ENCODE results near the gene CXCR5. TPM values are rescaled to one million over a fixed set of nuclear protein-coding genes. Genes with fewer than 3 reads are reported as not detected.

CXCR5 gene
- total RNA-seq, 2 donors from 2014 or later = not detected

DNA sequence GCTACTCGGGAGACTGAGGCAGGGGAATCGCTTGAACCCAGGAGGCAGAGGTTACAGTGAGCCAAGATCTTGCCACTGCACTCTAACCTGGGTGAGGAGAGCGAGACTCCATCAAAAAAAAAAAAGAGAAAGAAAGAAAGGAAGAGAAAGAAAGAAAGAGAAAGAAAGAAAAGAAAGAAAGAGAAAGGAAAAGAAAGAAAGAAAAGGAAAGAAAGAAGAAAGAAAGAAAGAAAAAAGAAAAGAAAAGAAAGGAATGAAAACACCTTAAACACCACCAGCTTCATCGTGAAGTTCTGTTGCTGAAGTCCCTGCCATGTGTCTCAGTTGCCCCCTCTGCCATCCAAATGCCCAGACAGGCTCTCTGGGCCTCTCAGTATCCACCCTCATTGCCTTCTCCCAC, 9.9 kb upstream of the CXCR5 start:
- H3K36me3 ChIP-seq = no peaks in the 10 kb centered on the region
- peaks cover 15 to 22% of the 10 kb centered on the region in 2 donors for H3K4me1 ChIP-seq (ENCODE audit: control insufficient read depth in 1 of 2, low read depth in 2 of 2)
- H3K27me3 ChIP-seq (replicated peaks; ENCODE audit: insufficient read depth) = no peaks in the 10 kb centered on the region
- ATAC-seq (ENCODE audit: insufficient number of reproducible peaks, low FRiP score, low read depth) = no peak
- TF ChIP-seq CTCF (IDR thresholded peaks at IDR 0.05) = no peak
- H3K27ac ChIP-seq = no peak overlapping the region
- H3K9me3 ChIP-seq = no peaks in the 10 kb centered on the region
- H3K4me3 ChIP-seq = no peak overlapping the region
- DNase-seq (ENCODE audit: low spot score) = no peak

DNA sequence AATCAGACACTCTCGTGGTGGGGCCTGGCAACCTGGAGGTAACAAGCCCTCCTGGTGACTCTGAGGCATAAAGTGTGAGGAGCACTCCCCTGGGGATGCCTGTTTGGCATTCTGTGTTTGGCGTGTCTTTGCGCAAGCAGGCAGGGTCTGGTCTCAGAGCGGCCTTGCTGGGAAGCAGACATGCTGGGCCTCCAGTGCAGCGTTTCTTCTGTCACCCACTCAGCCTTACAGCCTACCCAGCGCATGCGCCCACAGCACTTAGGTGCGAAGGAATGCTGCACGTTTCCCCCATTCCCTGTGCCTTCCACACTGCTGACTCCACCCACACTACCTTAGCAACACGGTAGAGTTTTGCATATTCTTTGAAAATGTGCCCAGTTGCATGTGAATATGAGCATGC, 7.4 kb upstream of the CXCR5 start:
- Histone ChIP-seq H3K4me3 (no peak overlapping the region), H3K4me1 (ENCODE audit: control insufficient read depth in 1 of 2, low read depth in 2 of 2) (no peaks in the 10 kb centered on the region), H3K27ac (no peak overlapping the region), H3K27me3 (replicated peaks; ENCODE audit: insufficient read depth) (no peaks in the 10 kb centered on the region), H3K9me3 (no peaks in the 10 kb centered on the region), H3K36me3 (no peaks in the 10 kb centered on the region)
- DNase-seq (ENCODE audit: low spot score) (no peak), ATAC-seq (ENCODE audit: insufficient number of reproducible peaks, low FRiP score, low read depth) (no peak)
- no peak for TF ChIP-seq CTCF (IDR thresholded peaks at IDR 0.05)

DNA sequence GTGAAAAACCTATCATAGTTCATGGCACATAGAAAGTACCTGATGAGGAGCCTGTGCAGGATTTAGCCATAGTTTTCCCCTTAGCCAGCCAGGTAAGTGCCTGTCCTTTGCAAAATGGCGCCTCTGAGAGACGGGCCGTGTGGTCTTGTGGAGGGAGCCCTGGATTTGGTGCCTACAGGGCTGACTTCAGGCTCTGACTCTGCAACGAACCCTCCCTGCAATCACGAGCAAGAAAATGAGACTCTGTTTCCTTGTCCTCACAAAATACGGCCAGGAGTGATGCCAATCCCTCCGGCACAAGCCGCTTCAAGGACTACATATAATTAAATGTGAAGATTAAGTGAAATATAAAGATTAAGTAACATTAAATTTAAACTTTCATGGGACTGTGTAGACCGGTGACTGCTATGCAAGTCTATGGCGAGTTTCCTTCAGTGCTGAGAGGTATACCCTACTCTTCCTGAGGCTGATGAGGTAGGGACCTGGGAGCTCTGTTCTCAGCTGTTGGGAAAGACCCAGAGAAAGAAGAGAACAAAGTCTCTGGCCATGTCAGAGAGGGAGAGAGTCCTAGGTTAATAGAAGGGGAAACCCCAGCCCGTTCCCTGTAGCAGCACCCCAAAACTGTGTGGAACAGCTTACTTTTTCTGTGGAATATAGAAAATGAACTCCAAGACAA, 6.1 kb upstream of the CXCR5 start:
- Histone ChIP-seq H3K27ac (no peak overlapping the region), H3K9me3 (no peaks in the 10 kb centered on the region), H3K4me1 (ENCODE audit: control insufficient read depth in 1 of 2, low read depth in 2 of 2) (peaks cover 0 to 4% of the 10 kb centered on the region in 2 donors), H3K27me3 (replicated peaks; ENCODE audit: insufficient read depth) (no peaks in the 10 kb centered on the region), H3K4me3 (no peak overlapping the region), H3K36me3 (no peaks in the 10 kb centered on the region)
- DNase-seq (ENCODE audit: low spot score) (no peak), ATAC-seq (ENCODE audit: insufficient number of reproducible peaks, low FRiP score, low read depth) (no peak)
- no peak for TF ChIP-seq CTCF (IDR thresholded peaks at IDR 0.05)

DNA sequence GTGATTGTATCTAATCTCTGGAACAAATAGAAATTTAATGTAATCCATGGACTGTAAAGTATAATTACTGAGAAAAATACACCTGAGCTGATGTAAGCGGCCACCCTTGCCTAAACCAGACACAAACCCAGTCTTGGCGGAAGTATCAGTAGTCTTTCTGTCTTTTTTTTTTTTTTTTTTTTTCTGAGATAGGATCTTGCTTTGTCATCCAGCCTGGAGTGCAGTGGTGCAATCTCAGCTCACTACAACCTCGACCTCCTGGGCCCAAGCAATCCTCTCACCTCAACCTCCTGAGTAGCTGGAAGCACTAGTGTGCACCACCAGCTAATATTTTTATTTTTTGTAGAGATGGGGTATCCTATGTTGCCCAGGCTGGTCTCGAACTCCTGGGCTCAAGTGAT, 5.5 kb upstream of the CXCR5 start:
- no peak overlapping the region for H3K27ac ChIP-seq

DNA sequence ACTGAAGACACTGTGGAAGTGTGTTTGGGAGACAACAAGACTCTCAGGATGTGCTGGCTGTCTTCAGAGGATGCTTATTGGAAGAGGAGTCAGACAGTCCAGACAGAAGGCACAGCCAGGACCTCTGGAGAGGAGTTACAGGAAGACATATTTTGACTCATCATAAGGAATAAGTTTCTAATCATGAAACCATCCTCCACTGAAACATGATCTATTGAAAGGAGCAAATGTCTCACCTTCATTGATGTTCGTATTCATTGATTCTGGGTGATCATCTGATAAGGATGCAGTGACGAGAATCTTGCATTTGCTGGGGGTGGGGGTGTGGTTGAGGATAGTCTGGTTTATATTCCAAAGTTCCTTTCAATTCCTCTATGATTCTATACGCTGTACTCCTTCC, 2.5 kb upstream of the CXCR5 start:
- Histone ChIP-seq H3K4me3 (no peak overlapping the region), H3K36me3 (no peaks in the 10 kb centered on the region), H3K4me1 (ENCODE audit: control insufficient read depth in 1 of 2, low read depth in 2 of 2) (peaks cover 6 to 38% of the 10 kb centered on the region in 2 donors), H3K9me3 (no peaks in the 10 kb centered on the region), H3K27me3 (replicated peaks; ENCODE audit: insufficient read depth) (no peaks in the 10 kb centered on the region), H3K27ac (no peak overlapping the region)
- no peak for TF ChIP-seq CTCF (IDR thresholded peaks at IDR 0.05)
- no peak for ATAC-seq (ENCODE audit: insufficient number of reproducible peaks, low FRiP score, low read depth)
- no peak for DNase-seq (ENCODE audit: low spot score)

More for the DNA sequence above, 5.5 kb upstream of the CXCR5 start:
- Histone ChIP-seq H3K9me3 (no peaks in the 10 kb centered on the region), H3K4me3 (no peak overlapping the region), H3K27me3 (replicated peaks; ENCODE audit: insufficient read depth) (no peaks in the 10 kb centered on the region), H3K4me1 (ENCODE audit: control insufficient read depth in 1 of 2, low read depth in 2 of 2) (peaks cover 0 to 9% of the 10 kb centered on the region in 2 donors), H3K36me3 (no peaks in the 10 kb centered on the region)
- DNase-seq (ENCODE audit: low spot score) (no peak), ATAC-seq (ENCODE audit: insufficient number of reproducible peaks, low FRiP score, low read depth) (no peak)
- TF ChIP-seq CTCF (IDR thresholded peaks at IDR 0.05) = no peak

All from thoracic aorta (tissue), 2 donors.